ENCODE results near the gene ODAD3.

The ODAD3 gene

DNA sequence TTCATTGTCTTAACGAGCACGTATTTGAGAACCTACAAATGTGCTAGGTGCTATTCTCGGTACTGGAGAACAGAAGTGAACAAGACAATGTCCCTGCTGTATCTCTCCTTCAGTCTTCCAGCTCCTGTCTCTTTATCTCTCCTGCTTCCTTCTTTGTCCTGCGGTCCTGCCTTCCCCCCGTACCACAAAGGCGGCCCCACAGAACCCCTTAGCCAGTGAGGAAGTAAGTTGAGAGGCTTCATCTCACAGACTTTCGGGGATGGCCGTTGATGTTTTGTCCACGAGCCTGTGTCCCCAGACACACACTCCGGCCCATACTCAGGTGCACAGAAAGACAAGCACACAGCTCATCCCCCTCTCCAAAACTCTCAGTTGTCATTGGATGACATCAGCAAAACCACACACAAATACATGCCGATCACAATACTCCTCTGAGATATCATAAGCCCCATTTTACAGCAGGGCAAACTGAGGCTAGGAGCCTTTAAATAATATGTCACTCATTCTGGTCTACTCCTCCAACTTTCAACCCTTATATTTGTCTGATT is 61.0 kb downstream of the ODAD3 start:
- no peak for DNase-seq

- peak; percentile 51 to 72 for DNase-seq
These were observed 61.6 kb downstream of the ODAD3 start for GRCh38 chr19:11373166-11373884.

DNA sequence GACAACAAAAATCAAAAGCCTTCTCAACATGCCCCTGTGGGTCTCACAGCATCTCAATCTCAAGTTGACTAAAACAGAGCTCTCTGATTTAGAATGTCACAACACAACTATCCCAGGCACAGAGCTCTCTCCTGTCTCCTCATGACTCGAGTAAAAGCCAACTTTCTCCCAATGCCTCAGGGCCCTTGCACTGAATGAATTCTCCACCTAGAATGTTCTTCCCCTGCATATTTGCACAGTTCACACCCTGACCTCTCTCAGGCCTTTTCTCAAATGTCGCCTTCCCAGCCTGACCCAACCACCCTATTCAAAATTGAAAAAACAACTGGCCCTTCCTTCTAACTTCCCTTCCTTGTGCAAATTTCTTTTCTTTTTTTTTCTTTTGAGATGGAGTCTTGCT is 64.2 kb downstream of the ODAD3 start:
- no peak for DNase-seq

Measured in NCI-H526 (cell line).